GM12878 (cell line): Measurements from ENCODE around the gene SURF6.

Experiments
- PAX5 ChIP-seq: IDR thresholded peaks from 2 replicates; pipeline ENCODE4 v1.6.1; 2011; ENCODE audit warnings: low read depth, low read length, borderline replicate concordance
- ZNF217 ChIP-seq: fragments of 450-650 bp; IDR thresholded peaks from 2 replicates; pipeline ENCODE4 v1.6.1; 2017; ENCODE audit warnings: antibody characterized with exemption, mild to moderate bottlenecking
- ZNF24 ChIP-seq: fragments of 450-650 bp; IDR thresholded peaks from 2 replicates; pipeline ENCODE4 v1.6.1; 2017; ENCODE audit warnings: antibody characterized with exemption, mild to moderate bottlenecking
- TF ChIP-seq, protein P1 (sequence below): IDR thresholded peaks from 2 replicates; pipeline ENCODE4 v1.6.1; 2012; ENCODE audit warnings: mild to moderate bottlenecking, low read depth, low read length

GRCh38 chr9:133384736-133385321 is 48.8 kb upstream of the SURF6 start:
- TF ChIP-seq ZNF217 = no peak
- TF ChIP-seq ZNF24 = no peak
- TF ChIP-seq, protein P1, sequence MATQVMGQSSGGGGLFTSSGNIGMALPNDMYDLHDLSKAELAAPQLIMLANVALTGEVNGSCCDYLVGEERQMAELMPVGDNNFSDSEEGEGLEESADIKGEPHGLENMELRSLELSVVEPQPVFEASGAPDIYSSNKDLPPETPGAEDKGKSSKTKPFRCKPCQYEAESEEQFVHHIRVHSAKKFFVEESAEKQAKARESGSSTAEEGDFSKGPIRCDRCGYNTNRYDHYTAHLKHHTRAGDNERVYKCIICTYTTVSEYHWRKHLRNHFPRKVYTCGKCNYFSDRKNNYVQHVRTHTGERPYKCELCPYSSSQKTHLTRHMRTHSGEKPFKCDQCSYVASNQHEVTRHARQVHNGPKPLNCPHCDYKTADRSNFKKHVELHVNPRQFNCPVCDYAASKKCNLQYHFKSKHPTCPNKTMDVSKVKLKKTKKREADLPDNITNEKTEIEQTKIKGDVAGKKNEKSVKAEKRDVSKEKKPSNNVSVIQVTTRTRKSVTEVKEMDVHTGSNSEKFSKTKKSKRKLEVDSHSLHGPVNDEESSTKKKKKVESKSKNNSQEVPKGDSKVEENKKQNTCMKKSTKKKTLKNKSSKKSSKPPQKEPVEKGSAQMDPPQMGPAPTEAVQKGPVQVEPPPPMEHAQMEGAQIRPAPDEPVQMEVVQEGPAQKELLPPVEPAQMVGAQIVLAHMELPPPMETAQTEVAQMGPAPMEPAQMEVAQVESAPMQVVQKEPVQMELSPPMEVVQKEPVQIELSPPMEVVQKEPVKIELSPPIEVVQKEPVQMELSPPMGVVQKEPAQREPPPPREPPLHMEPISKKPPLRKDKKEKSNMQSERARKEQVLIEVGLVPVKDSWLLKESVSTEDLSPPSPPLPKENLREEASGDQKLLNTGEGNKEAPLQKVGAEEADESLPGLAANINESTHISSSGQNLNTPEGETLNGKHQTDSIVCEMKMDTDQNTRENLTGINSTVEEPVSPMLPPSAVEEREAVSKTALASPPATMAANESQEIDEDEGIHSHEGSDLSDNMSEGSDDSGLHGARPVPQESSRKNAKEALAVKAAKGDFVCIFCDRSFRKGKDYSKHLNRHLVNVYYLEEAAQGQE = no peak
- TF ChIP-seq PAX5 = no peak
